ENCODE data around the gene COL4A5.

The COL4A5 gene

DNA sequence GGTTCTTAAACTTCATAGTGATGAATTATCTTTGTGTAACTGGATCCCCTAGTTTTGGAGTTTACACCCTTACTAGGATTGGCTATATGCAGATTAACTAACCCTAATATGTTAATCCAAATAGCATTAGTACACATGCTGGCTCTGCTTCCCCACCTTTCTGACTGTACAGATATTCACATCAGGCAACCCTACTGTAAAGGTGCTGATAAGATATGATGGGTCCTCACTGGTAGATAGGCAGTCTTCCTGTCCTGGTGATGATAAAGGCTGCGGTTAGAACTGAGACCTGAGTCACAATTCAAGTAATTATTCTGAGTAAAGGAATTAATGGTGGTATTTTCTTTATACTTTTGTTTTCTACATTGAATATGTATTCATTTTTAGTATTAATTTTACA is 118.6 kb downstream of the COL4A5 start:
- Histone ChIP-seq H3K9me3 (ENCODE audit: low read length) (no peaks in the 10 kb centered on the region), H3K9ac (ENCODE audit: low read length) (no peak overlapping the region), H3K27me3 (ENCODE audit: insufficient read depth, low read length) (no peaks in the 10 kb centered on the region), H2AFZ (ENCODE audit: low read length) (no peak overlapping the region), H3K36me3 (ENCODE audit: insufficient read depth, low read length) (no peaks in the 10 kb centered on the region), H3K4me1 (ENCODE audit: insufficient read depth, low read length, severe bottlenecking) (no peaks in the 10 kb centered on the region), H3K27ac (ENCODE audit: low read depth, low read length, poor library complexity, severe bottlenecking) (no peak overlapping the region), H3K79me2 (ENCODE audit: insufficient read depth, low read length) (no peaks in the 10 kb centered on the region), H3K9me2 (ENCODE audit: low read depth, low read length) (no peaks in the 10 kb centered on the region), H3F3A (ENCODE audit: insufficient read depth, low read length) (no peaks in the 10 kb centered on the region), H3K4me3 (ENCODE audit: low read depth, low read length, poor library complexity, severe bottlenecking) (no peak overlapping the region), H3K4me2 (ENCODE audit: low read length) (no peak overlapping the region), H4K20me1 (ENCODE audit: insufficient read depth, low read length) (no peaks in the 10 kb centered on the region)
- TF ChIP-seq EZH2 (IDR thresholded peaks at IDR 0.05; ENCODE audit: borderline replicate concordance, low read length), result no peak
- TF ChIP-seq, protein P1, sequence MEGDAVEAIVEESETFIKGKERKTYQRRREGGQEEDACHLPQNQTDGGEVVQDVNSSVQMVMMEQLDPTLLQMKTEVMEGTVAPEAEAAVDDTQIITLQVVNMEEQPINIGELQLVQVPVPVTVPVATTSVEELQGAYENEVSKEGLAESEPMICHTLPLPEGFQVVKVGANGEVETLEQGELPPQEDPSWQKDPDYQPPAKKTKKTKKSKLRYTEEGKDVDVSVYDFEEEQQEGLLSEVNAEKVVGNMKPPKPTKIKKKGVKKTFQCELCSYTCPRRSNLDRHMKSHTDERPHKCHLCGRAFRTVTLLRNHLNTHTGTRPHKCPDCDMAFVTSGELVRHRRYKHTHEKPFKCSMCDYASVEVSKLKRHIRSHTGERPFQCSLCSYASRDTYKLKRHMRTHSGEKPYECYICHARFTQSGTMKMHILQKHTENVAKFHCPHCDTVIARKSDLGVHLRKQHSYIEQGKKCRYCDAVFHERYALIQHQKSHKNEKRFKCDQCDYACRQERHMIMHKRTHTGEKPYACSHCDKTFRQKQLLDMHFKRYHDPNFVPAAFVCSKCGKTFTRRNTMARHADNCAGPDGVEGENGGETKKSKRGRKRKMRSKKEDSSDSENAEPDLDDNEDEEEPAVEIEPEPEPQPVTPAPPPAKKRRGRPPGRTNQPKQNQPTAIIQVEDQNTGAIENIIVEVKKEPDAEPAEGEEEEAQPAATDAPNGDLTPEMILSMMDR (IDR thresholded peaks at IDR 0.05; ENCODE audit: low read length), result no peak

DNA sequence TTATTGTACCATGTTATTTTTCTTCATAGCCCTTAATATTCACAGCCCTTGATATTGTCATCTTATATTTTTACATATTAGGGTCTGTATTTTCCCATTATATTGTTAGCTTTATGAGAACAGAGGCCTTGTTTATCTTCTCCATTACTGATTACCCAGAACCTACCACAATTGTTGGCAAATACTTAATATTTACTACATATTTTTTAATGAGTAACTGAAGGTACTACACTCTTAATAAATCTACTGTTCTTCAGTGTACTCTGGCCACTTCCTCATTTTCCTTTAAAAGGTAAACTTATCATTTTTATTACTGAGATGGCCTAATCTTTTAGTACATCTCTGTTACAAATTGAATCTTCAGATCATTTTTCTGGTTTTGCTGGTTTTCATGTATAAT is 133.5 kb downstream of the COL4A5 start:
- no peaks in the 10 kb centered on the region for H3K36me3 ChIP-seq (ENCODE audit: insufficient read depth, low read length)
- no peaks in the 10 kb centered on the region for H3K79me2 ChIP-seq (ENCODE audit: insufficient read depth, low read length)
- no peaks in the 10 kb centered on the region for H3K9me3 ChIP-seq (ENCODE audit: low read length)
- no peaks in the 10 kb centered on the region for H4K20me1 ChIP-seq (ENCODE audit: insufficient read depth, low read length)
- no peak overlapping the region for H3K9ac ChIP-seq (ENCODE audit: low read length)
- no peak overlapping the region for H3K4me3 ChIP-seq (ENCODE audit: low read depth, low read length, poor library complexity, severe bottlenecking)
- H3K9me2 ChIP-seq (ENCODE audit: low read depth, low read length), result no peaks in the 10 kb centered on the region
- H3K4me1 ChIP-seq (ENCODE audit: insufficient read depth, low read length, severe bottlenecking), result no peaks in the 10 kb centered on the region
- H3K4me2 ChIP-seq (ENCODE audit: low read length), result no peak overlapping the region
- H2AFZ ChIP-seq (ENCODE audit: low read length), result no peak overlapping the region
- H3K27me3 ChIP-seq (ENCODE audit: insufficient read depth, low read length), result no peaks in the 10 kb centered on the region
- no peaks in the 10 kb centered on the region for H3F3A ChIP-seq (ENCODE audit: insufficient read depth, low read length)
- no peak for TF ChIP-seq EZH2 (IDR thresholded peaks at IDR 0.05; ENCODE audit: borderline replicate concordance, low read length)
- TF ChIP-seq, protein P1 (IDR thresholded peaks at IDR 0.05; ENCODE audit: low read length), result no peak
- no peak overlapping the region for H3K27ac ChIP-seq (ENCODE audit: low read depth, low read length, poor library complexity, severe bottlenecking)

DNA sequence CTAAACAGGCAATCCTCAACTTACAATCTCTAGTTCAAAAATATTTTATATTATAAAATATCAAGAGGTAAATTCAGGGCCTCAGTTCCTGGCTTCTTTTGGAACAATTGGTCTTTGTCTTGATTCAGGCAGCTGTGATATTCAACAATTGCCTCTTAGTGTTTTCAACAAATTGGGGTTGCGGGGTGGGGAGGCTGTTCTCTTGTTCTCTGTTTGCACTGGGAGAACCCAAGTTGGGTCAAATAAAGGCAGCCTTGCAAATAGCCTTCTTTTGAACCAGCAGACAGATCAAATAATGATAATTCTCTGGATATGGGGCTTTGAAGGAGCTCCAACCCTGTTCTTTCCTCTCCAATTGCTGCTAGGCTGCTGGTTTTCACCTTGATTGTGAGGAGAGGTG is 142.5 kb downstream of the COL4A5 start:
- Histone ChIP-seq H3K27ac (ENCODE audit: low read depth, low read length, poor library complexity, severe bottlenecking) (no peak overlapping the region), H3K9me2 (ENCODE audit: low read depth, low read length) (no peaks in the 10 kb centered on the region), H3F3A (ENCODE audit: insufficient read depth, low read length) (no peaks in the 10 kb centered on the region), H2AFZ (ENCODE audit: low read length) (no peak overlapping the region), H3K79me2 (ENCODE audit: insufficient read depth, low read length) (no peaks in the 10 kb centered on the region), H3K4me2 (ENCODE audit: low read length) (no peak overlapping the region), H3K4me1 (ENCODE audit: insufficient read depth, low read length, severe bottlenecking) (no peaks in the 10 kb centered on the region), H3K4me3 (ENCODE audit: low read depth, low read length, poor library complexity, severe bottlenecking) (no peak overlapping the region), H4K20me1 (ENCODE audit: insufficient read depth, low read length) (no peaks in the 10 kb centered on the region), H3K9ac (ENCODE audit: low read length) (no peak overlapping the region), H3K36me3 (ENCODE audit: insufficient read depth, low read length) (no peaks in the 10 kb centered on the region), H3K27me3 (ENCODE audit: insufficient read depth, low read length) (no peaks in the 10 kb centered on the region), H3K9me3 (ENCODE audit: low read length) (no peaks in the 10 kb centered on the region)
- TF ChIP-seq, protein P1 (IDR thresholded peaks at IDR 0.05; ENCODE audit: low read length), result no peak
- no peak for TF ChIP-seq EZH2 (IDR thresholded peaks at IDR 0.05; ENCODE audit: borderline replicate concordance, low read length)
